HG03565 (cell line): Measurements from ENCODE around the gene P2RX7.
"Not testable (repeated sequence)": the region's sequence is repeated elsewhere in the genome, so short reads cannot be mapped to it uniquely, and the experiment has no call there.

Experiments
- ATAC-seq: cut with Tn5 transposase; IDR thresholded peaks from one replicate; pipeline ENCODE4 v1.9.1; 2021; ENCODE audit warnings: mild to moderate bottlenecking, moderate library complexity; ENCODE audit not compliant: unreplicated experiment

P2RX7 gene

DNA sequence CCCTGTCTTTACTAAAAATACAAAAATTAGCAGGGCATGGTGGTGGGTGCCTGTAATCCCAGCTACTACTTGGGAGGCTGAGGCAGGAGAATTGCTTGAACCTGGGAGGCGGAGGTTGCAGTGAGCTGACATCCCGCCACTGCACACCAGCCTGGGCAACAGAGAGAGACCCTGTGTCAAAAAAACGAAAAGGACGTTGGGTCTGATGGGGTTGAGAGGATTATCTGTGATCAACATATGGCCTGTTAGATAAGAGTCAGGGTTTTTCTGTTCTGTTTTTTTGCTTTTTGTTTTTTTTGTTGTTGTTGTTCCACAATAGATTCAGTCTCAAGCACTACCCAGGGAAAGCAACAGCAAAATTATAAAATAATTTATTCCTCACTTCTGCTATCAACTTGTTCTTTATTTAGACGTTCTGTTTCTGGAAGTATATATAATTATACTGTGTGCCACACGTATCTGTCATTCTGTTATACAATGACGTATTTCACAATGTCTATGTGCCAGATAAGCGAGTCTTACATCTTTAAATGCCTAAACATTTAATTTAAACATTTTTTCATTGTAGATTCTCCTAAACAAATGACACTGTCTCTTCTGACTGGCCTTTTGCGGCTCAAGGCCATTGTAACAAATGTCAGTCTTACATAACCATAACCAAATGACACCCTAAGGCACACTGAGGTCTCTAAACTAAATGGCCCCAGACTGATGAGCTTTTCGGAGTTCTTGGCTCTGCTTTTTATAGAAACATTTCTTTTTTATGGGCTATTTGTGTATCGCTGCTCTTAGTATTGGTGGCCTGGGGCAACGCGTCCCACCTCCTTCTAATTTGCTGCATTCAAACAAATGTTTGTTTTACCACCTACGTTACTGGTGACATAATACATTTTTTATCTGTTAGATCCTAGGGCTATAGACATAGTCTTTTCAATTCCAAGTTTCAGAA is 70.0 kb downstream of the P2RX7 start:
- no peak for ATAC-seq

DNA sequence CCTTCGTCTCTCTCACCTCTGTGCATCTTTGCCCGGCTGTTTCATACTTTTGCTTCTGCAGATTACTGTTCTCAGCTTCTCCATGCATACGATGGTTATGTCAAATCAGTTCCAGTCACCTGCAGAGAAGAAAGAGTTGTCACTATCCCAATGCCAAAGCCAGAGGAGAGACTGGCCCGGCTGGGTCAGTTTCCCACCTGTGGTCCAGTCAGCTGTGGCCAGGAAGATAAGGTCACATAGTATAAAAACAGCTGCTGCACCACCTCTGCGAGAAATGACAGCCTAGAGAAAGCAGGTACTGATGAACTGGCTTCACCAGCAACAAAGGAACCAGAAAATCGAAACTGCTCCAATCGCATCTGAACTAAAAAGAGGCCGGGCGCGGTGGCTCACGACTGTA is 70.8 kb downstream of the P2RX7 start:
- ATAC-seq: no peak

DNA sequence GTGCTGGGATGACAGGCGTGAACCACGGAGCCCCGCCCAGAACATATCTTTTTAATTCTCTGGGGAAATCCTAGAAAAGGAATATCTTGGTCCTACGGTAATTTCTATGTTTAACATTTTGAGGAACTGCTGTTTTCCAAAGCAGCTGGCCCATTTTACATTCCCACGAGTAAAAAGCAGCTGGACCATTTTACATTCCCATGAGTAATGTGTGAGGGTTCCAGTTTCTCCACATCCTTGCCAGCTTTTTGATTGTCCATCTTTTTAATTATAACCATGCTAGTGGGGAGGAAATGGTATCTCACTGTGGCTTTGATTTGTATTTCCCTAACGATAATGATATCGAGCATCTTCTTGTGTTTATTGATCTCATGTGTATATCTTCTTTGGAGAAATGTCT is 72.8 kb downstream of the P2RX7 start:
- no peak for ATAC-seq

DNA sequence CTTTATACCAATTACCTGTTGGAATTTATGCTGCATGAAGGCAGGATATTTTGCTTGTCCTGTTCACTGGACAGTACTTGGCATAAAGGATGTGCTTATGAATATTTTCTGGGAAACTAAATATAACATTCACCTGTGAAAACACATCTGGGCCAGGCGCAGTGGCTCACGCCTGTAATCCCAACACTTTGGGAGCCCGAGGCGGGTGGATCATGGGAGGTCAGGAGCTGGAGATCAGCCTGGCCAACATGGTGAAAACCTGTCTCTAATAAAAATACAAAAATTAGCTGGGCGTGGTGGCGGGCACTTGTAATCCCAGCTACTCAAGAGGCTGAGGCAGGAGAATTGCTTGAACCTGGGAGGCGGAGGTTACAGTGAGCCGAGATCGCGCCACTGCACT is 75.9 kb downstream of the P2RX7 start:
- ATAC-seq: not testable (repeated sequence)

DNA sequence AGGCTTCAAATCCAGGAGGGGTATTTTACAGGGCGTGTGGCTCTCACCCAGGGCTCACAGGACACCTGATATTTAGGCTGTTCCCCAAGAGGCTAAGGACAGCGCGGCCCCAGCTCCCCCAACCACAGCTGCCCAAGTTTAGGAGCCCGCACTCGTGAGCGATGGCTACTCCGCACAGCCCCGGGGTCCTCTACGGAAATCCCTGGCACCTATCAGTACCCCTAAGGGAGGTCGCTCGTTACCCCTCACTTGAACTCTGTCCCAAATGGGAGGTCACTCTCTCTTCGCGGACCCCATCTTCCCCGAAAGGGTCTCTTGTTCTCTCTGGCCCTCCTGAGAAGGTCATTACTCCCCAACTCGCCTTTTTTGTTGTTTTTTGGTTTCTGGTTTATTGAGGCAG is 76.5 kb downstream of the P2RX7 start:
- no peak for ATAC-seq

DNA sequence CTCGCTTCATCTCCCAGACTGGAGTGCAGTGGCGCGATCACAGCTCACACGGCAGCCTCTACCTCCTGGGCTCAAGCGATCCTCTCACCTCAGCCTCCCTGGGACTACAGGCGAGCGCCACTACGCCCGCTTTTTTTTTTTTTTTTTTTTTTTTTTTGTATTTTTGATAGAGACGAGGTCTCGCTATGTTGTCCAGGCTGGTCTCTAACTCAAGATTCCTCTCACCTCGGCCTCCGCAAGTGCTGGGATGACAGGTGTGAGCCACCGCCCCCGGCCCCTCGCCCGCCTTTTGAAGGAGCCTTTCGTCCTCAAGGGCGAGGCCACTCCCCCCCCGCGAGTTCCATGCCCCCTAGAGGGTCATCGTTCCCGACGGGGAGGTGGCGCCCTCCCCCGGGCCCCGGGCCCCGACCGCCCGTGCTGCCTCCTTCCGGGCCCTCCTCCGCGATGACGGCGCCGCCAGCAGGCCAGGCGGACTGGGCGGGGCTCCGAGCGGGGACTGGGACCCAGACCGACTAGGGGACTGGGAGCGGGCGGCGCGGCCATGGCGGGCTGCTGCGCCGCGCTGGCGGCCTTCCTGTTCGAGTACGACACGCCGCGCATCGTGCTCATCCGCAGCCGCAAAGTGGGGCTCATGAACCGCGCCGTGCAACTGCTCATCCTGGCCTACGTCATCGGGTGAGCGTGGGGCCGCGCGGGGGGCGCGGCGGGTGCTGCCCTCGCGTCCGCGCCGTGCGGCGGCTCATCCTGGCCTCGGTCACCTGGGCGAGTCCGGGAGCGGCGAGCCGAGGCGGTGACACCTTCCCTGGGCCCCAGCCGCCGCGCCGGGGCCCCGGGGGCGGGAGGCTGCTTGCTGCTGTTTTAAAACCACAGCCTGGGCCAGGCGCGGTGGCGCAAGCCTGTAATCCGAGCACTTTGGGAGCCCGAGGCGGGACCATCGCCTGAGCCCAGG is 77.2 kb downstream of the P2RX7 start, which contains the start of gene P2RX4:
Gene P2RX4, plus strand, starts transcription at position 506 of the 949 bp plus-strand sequence. Its CDS starts 36 bp downstream, at position 542.
- peak; percentile 67 for ATAC-seq

DNA sequence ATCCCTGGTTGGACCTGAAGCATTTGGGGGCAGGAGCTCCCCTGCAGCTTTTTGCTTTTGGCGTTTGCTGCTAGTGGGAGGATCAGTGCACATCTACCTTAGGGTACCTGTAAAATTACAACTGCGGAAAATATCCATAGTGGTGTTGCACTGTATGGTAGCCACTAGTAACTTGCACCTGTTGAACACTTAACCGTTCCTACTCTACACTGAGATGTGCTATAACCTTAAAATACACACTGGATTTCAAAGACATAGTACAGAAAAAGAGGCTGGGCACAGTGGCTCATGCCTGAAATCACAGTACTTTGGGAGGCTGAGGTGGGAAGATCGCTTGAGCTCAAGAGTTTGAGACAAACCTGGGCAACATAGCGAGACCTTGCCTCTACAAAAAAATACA is 80.2 kb downstream of the P2RX7 start:
- no peak for ATAC-seq

DNA sequence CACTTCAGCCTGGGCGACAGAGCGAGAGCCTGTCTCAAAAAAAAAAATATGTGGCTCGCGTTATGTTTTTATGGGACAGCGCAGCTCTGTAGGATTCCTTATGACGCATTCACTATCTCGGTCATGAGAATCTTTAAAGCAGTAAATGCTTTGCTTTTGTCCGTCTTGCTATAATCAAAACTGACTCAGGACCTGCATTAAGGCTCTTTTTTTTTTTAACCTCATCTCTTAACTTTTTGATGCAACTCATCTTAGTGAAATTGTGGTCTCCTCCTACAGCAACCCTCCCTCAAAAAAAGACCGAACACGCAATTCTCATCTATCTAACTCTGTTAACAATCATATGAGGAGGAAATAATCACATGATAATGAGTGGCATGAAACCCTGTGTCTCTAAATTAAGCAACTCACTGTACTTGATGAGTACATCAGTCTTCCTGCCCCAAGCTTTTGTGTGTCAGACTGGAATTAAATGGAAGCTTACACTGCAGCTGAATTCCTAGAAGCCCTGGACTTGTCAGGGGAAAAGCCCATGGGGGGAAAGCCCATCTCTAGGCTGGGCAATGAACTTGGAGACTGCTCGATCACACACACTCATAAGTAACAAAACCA is 81.6 kb downstream of the P2RX7 start:
- no peak for ATAC-seq

DNA sequence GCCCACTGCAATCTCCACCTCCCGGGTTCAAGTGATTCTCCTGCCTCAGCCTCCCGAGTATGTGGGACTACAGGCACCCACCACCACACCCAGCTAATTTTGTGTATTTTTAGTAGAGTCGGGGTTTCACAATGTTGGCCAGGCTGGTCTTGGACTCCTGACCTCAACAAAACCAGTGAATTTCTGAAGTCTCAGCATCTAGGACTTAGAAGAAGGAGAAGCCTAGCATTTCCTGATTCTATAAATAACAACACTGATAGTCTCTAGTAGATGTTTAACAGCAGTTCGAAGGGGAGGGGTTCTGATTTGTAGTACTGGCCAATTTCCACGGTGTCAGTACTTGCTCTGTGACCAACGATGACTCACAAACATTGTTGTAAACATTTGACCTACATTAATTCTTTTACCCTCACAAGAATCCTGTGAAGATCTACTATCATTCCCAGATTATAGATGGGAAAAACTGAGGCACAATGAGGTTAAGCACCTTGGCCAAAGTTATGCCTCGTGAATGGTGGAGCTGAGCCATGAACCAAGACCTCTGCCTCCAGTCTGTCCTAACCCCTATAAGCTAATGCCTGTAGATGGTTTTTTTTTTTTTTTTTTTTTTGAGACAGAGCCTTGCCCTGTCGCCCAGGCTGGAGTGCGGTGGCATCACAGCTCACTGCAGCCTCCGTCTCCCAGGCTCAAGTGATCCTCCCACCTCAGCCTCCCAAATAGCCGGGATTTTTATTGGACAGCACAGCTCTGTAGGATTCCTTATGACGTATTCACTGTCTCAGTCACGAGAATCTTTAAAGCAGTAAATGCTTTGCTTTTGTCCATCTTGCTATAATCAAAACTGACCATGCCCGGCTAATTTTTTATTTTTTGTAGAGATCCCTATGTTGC is 82.4 kb downstream of the P2RX7 start:
- no peak for ATAC-seq

DNA sequence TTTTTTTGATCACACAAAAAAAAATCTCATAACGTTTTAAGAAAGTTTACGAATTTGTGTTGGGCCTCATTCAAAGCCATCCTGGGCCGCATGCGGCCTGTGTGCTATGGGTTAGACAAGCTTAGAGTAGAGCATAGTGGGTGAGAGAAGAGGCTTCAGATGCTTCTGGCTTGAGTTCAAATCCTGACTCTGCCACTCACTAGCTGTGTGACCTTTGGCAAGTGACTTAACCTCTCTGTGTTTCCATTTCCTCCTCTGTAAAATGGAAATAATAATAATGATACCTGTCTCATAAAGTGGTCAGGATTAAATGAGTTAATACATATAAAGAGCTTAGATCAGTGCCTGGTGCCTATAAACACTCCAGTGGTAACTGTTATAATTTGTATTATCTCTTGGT is 83.4 kb downstream of the P2RX7 start:
- no peak for ATAC-seq

DNA sequence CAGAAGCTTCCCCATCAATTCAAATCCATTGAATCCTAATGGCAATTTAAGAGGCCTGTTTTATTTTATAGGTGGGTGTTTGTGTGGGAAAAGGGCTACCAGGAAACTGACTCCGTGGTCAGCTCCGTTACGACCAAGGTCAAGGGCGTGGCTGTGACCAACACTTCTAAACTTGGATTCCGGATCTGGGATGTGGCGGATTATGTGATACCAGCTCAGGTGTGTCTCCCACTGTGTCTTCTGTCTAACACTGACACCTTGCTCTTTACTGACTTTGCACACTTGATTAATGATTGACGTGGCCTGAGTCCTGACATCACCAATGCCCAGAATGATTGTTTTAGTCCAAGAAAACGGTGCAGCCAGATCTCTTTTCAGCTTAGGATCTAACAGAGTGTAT is 84.4 kb downstream of the P2RX7 start:
- no peak for ATAC-seq

DNA sequence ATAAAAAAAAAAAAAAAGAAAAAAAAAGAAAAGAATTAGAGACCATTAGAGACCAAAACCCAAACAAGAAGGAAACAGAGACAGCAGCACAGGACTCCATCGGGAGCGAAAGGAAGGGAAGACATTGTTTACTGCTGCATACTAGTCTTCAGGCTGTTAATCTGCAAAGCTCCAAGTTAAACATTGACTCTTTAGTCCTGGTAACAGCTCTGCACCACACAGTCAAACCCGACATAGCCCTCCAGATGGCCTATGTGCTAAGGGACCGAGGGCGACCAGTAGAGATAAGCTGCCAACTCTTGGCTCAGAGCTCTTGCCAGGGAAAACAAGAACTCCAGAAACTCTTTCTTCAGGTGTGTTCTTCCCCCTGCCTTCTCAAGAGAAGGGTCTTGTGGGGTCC is 85.1 kb downstream of the P2RX7 start:
- ATAC-seq: no peak

DNA sequence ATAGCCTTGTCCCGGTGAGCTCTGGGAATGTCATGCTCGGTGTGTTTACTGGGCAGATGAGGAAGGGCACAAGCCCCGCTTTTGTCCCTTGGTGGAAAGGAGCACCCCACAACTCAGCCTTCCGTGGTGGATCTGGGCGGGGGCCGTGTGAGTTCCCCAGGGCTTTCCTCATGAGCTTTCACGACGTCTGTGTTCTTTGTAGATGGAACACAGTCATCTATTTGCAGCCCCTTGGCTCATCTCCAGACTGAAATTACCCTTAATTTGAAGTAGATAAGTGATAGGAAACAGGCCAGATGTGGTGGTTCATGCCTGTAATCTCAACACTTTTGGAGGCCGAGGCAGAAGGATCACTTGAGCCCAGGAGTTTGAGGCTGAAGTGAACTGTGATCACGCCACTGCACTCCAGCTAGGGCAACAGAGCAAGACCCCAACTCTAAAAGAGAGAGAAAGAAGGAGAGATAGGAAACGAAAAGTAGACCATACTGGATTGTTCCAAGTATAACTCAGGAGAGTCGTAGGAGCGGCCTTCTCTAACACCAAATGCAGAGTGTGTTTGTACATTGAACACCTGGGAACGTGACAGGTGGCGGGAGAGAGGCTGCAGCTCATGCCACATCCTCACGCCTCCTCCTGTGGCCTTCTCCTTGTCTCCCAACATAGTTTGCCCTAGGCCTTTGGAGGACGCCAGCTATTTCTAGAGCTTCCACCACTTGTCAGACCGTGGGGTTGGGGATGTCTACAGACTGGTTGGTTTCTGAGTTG is 86.1 kb downstream of the P2RX7 start:
- no peak for ATAC-seq

DNA sequence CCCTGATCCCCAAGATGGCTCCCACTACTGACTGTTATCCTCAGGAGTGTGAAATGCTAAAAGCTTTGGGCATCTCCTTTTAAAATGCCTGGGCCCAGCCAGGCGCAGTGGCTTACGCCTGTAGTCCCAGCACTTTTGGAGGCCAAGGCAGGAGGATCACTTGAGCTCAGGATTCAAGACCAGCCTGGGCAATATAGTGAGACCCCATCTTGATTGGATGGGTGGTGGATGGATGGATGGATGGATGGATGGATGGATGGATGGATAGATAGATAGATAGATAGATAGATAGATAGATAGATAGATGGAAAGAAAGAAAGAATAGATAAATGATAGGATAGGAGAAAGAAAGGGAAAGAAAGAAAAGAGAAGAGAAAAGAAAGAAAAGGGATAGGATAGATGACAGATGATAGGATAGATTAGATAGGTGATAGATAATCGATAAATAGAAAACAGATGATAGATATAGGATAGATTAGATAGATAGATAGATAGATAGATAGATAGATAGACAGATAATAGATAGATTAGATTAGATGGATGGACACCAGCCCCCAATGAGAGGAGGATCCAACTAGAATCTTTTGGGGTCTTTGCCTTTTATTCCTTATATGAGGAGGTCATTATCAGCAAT is 86.8 kb downstream of the P2RX7 start:
- no peak for ATAC-seq

DNA sequence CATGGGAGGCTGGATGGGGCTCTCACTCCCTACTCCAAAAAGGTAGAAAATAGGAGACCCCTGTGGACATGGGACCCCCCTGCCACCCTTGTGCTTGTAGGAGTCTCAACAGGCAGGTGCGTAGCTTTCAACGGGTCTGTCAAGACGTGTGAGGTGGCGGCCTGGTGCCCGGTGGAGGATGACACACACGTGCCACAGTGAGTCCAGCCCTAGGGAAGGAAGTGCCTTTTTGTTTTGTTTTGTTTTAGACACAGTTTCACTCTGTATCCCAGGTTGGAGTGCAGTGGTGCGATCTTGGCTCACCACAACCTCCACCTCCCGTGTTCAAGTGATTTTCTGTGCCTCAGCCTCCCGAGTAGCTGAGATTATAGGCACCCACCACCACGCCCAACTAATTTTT is 90.2 kb downstream of the P2RX7 start:
- ATAC-seq: no peak

DNA sequence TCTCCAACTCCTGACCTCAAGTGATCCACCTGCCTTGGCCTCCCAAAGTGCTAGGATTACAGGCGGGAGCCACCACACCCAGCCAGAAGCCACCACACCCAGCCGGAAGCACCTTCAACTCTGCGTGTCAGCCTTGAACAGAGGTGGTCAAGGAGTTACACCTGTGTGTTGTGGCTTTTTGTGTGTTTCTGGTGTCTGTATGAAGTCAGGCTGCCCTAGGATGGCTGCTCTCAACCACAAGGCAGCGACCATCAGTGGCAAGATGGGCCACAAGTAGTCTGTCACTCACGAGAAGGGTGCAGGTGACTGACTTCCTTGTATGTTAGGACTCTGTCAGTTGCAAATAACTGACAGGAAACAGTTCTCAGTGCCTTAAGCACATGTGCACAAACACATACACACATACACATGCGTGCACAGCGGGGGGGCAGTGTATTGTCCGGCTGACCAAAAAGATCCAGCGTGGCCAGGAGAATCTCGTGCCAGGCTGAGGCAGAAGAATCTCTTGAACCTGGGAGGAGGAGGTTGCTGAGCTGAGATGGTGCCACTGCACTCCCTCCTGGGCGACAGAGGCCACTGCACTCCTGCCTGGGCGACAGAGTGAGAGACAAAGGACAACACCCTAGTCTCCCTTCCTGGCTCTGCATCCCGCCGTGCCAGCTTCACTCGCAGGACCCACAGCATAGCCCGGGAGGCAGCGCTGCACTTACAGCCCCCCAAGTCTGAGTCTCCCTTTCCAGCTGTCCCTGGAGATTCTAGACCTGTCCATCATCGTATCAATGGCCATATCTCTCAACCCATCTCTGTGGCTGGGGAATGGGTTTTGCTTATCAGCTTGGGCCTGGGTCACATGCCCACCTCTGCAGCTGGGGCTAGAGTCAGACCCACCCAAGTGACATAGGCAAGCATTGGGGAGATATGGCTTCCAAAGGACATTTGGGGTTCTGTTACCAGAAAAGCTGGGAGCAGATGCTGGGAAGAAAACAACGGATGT is 90.9 kb downstream of the P2RX7 start:
- no peak for ATAC-seq

DNA sequence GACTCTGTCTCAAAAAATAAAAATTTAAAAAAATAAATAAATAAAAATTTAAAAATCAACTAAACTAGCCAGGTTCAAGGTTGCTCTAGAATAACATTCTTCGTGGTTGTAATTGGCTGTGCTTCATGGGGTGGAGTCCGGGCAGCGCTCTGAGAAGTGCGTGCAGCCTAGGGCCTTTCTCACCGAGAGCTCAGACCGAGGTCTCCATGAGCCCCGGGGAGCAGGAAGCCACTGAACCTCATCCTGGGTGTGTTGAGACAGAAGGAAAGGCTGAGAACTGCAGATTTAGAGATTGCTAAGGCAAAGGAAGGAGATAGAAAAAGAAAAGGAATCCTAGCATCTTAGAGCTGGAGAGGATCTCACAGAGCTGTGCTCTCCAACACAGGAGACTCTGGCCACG is 91.9 kb downstream of the P2RX7 start:
- ATAC-seq: no peak

DNA sequence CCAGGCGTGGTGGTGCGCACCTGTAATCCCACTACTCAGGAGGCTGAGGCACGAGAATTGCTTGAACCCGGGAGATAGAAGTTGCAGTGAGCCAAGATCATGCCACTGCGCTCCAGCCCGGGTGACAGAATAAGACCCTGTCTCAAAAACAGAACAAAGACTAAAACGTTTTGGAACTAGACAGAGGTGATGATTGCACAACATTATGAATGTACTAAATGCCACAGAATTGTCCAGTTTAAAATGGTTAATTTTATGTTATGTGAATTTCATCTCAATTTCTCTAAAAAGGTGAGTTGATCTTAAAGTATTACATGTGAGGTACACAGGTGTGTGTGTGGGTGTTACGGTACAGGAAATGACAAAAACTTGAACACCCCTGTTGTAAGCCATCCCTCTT is 93.7 kb downstream of the P2RX7 start:
- ATAC-seq: no peak
